GM21825 (cell line): ENCODE measurements around the gene SOWAHB.

Source experiments
- ATAC-seq: cut with Tn5 transposase; IDR thresholded peaks from one replicate; pipeline ENCODE4 v1.9.1; 2021; ENCODE audit warnings: mild to moderate bottlenecking, moderate library complexity; ENCODE audit not compliant: unreplicated experiment

SOWAHB gene

DNA sequence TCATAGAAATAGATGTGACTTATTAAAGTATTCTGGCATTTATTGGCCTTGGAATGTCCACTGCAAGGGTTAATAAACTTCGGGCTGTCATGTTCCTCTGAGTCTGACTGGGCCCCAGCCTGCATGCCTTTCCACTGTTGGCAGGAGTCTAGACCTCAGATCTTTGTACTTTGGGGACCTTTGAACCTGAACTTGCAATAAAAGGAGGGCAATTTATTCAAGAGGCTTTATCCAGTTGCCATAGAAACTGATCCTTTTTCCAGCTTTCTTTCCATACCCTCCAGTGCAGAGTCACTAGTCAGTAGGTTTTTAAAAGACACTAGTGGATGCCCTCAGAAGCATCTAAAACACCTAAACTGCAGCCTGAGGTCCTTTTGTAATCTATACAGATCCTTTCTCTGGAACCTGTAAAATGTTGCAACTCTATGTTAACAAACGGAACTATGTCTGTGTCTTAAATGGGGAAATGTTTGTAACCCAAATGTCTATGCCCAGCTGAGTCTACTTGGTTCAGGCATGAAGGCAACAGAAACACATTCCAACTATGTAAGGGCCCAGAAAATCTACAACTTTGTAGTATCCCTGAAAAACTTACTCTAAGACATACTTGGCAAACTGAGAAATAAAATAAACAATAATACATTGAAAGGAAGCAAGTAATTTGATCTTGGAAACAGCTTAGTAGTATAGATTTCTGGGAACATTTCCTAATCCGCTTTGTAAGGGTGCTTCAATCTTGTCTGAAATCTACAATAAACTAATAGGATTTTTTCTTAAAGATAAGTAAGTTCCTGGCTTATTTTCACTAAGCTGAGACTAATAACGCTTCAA is 41.5 kb downstream of the SOWAHB start:
- ATAC-seq, result no peak

DNA sequence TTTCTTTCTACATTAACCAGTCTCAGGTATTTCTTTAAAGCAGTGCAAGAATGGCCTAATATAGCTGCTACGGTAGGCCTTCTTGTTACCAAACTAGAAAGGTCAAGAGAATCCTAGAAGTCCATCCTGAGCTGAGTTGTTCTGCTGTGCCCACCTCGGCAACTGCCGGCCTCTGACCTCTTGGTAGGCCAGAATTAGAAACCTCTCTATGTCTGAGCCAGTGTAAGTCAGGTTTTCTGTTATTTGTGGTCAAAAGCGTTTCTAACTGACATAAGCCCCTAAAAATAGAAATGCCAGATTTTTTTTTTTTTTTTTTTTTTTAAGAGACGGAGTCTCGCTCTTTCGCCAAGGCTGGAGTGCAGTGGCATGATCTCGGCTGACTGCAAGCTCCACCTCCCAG is 43.1 kb downstream of the SOWAHB start:
- ATAC-seq, result no peak

DNA sequence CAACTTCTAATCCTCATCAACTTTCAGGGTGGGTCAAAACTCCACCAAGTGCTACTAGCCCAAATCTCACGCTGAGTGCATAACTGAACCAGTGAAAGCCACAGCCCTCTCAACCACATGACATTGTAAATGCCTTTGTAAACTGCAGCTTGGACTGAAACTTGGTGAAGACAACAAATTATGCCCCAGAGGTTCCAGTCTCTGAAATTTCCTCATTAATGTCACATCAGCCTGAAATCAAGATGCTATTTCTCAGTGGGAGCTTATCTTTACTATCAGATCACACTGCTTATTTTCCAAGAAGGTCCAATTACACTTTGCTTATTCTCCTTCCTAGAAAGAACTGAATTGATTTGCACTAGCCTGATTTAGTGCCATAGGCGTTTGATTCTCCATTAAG is 46.6 kb downstream of the SOWAHB start:
- ATAC-seq, result no peak

DNA sequence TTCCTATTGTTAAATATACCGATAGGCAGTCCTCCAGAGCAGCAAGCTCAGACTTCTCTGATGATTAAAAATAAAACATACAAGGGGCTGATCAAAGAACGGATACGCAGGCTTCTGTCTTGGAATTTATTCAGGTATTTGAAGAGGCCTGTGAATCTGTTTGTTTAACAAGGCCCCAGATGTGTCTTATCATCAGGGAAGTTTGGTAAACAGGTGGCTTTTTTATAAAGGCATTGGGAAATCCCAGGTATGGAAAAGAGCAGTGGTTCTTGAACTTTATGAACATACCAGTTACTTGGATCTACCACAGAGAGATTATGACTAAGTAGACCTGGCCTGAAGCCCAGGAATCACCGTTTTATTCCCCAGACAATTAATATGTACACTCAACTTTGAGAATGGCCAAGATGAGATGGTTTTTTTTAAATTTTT is 47.9 kb downstream of the SOWAHB start:
- ATAC-seq, result no peak
